Mononuclear cell (primary cell): ENCODE measurements around the gene CACNG7. TPM values are rescaled to one million over a fixed set of nuclear protein-coding genes. Genes with fewer than 3 reads are reported as not detected.
A peak's percentile ranks its signal among the peaks of the same experiment; 100 is the strongest.

Source experiments
- H3K27me3 ChIP-seq: 2 replicates; pipeline ENCODE4 v1.6.0; 2011; ENCODE audit warnings: low read length, control low read depth; ENCODE audit not compliant: insufficient read depth
- H3K4me1 ChIP-seq: 2 replicates; pipeline ENCODE4 v1.5.1; 2011; ENCODE audit warnings: mild to moderate bottlenecking, low read length, control low read depth; ENCODE audit not compliant: insufficient read depth
- H3K4me3 ChIP-seq: 2 replicates; pipeline ENCODE4 v1.5.1; 2011; ENCODE audit warnings: mild to moderate bottlenecking, low read length, moderate library complexity
- H3K9me3 ChIP-seq: 2 replicates; pipeline ENCODE4 v1.5.1; 2011; ENCODE audit warnings: low read depth, mild to moderate bottlenecking, control low read depth, low read length
- total RNA-seq: library from RNA; depleted of rRNA; stranded (reverse); fragments of >200 nt; gene quantifications from one replicate; pipeline ENCODE4 v1.2.3, GENCODE V29; 2012

CACNG7 gene
- total RNA-seq, 1 donor: not detected

DNA sequence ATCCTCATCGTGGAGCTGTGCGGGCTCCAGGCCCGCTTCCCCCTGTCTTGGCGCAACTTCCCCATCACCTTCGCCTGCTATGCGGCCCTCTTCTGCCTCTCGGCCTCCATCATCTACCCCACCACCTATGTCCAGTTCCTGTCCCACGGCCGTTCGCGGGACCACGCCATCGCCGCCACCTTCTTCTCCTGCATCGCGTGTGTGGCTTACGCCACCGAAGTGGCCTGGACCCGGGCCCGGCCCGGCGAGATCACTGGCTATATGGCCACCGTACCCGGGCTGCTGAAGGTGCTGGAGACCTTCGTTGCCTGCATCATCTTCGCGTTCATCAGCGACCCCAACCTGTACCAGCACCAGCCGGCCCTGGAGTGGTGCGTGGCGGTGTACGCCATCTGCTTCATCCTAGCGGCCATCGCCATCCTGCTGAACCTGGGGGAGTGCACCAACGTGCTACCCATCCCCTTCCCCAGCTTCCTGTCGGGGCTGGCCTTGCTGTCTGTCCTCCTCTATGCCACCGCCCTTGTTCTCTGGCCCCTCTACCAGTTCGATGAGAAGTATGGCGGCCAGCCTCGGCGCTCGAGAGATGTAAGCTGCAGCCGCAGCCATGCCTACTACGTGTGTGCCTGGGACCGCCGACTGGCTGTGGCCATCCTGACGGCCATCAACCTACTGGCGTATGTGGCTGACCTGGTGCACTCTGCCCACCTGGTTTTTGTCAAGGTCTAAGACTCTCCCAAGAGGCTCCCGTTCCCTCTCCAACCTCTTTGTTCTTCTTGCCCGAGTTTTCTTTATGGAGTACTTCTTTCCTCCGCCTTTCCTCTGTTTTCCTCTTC is 35.1 kb upstream of the CACNG7 start:
- H3K9me3 ChIP-seq: no peaks in the 10 kb centered on the region
- H3K27me3 ChIP-seq: no peaks in the 10 kb centered on the region
- no peak overlapping the region for H3K4me3 ChIP-seq
- H3K4me1 ChIP-seq: peaks cover 77% of the 10 kb centered on the region

DNA sequence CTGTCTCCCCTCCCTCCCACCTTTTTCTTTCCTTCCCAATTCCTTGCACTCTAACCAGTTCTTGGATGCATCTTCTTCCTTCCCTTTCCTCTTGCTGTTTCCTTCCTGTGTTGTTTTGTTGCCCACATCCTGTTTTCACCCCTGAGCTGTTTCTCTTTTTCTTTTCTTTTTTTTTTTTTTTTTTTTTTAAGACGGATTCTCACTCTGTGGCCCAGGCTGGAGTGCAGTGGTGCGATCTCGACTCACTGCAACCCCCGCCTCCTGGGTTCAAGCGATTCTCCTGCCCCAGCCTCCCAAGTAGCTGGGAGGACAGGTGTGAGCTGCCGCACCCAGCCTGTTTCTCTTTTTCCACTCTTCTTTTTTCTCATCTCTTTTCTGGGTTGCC is 34.5 kb upstream of the CACNG7 start:
- H3K4me1 ChIP-seq: peaks cover 83% of the 10 kb centered on the region

GRCh38 chr19:53875602-53876325 is 33.3 kb upstream of the CACNG7 start:
- Histone ChIP-seq H3K4me3 (no peak overlapping the region), H3K27me3 (peaks cover 13% of the 10 kb centered on the region), H3K4me1 (peaks cover 90% of the 10 kb centered on the region), H3K9me3 (no peaks in the 10 kb centered on the region)

More for the DNA sequence above, 34.5 kb upstream of the CACNG7 start:
- Histone ChIP-seq H3K9me3 (no peaks in the 10 kb centered on the region), H3K27me3 (peaks cover under 1% of the 10 kb centered on the region), H3K4me3 (no peak overlapping the region)

- peaks cover 90% of the 10 kb centered on the region for H3K4me1 ChIP-seq
- no peaks in the 10 kb centered on the region for H3K9me3 ChIP-seq
- H3K27me3 ChIP-seq: peaks cover 22% of the 10 kb centered on the region
- H3K4me3 ChIP-seq: no peak overlapping the region
These were observed 32.3 kb upstream of the CACNG7 start for GRCh38 chr19:53876651-53877224.

DNA sequence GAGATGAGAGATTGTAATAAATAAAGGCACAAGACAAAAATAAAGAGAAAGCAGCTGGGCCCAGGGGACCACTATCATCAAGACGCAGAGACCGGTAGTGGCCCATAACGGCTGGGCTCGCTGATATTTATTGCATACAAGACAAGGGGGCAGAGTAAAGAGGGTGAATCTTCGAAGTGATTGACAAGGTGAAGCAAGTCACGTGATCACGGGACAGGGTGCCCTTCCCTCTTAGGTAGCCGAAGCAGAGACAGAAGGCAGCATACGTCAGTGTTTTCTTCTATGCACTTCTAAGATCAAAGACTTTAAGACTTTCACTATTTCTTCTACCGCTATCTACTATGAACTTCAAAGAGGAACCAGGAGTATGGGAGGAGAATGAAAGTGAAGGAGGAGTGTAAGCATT is 31.7 kb upstream of the CACNG7 start:
- H3K4me3 ChIP-seq: no peak overlapping the region
- H3K27me3 ChIP-seq: peaks cover 27% of the 10 kb centered on the region
- peaks cover 90% of the 10 kb centered on the region for H3K4me1 ChIP-seq
- no peaks in the 10 kb centered on the region for H3K9me3 ChIP-seq

- peaks cover 81% of the 10 kb centered on the region for H3K4me1 ChIP-seq
- peaks cover 36% of the 10 kb centered on the region for H3K27me3 ChIP-seq
- no peaks in the 10 kb centered on the region for H3K9me3 ChIP-seq
- peak overlapping the region; percentile 38 for H3K4me3 ChIP-seq
These were observed 30.3 kb upstream of the CACNG7 start for GRCh38 chr19:53878776-53879139.

DNA sequence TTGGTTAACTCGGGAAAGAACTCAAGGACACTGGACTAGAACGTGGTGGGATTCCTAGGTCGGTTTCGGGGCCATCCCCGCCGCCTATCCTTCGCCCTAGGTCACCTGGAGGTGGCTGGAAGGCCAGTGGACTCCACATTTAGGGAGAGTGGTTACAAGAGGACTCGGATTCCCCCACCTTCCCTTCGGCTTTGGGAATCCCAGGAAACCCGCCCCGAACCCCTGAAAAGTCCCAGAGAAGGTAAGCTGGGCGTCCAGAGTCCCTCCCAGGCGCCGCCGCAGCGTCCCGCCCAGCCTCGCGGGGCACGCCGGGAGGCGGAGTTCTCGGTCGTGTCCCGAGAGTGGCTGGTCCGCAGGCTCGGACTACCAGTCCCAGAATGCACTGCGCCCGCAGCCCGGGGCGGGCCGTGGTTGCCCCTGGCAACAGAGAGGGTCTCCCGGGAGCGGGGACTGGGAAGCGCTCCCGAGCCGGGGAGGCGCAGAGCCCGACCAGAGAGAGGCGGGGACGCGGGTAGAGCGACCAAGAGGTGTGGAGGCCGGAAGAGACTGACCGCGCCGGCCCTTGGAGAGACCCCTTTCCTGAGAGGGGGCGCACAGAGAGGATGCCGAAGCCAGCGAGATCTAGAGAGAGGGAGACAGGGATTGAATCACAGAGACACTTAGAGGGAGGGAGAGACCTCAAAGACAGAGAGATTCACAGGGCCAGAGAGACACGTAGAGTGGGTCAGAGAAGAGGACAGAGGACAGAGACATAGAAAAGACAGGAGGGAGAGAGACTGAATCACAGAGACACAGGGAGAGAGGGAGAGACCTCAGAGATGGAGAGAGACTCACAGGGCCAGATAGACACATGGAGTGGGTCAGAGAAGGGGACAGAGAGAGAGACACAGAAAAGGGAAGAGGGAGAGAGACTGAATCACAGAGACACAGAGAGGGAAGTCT is 29.7 kb upstream of the CACNG7 start:
- H3K4me3 ChIP-seq: peak overlapping the region; percentile 38
- peaks cover 42% of the 10 kb centered on the region for H3K27me3 ChIP-seq
- H3K4me1 ChIP-seq: peaks cover 75% of the 10 kb centered on the region
- H3K9me3 ChIP-seq: no peaks in the 10 kb centered on the region

DNA sequence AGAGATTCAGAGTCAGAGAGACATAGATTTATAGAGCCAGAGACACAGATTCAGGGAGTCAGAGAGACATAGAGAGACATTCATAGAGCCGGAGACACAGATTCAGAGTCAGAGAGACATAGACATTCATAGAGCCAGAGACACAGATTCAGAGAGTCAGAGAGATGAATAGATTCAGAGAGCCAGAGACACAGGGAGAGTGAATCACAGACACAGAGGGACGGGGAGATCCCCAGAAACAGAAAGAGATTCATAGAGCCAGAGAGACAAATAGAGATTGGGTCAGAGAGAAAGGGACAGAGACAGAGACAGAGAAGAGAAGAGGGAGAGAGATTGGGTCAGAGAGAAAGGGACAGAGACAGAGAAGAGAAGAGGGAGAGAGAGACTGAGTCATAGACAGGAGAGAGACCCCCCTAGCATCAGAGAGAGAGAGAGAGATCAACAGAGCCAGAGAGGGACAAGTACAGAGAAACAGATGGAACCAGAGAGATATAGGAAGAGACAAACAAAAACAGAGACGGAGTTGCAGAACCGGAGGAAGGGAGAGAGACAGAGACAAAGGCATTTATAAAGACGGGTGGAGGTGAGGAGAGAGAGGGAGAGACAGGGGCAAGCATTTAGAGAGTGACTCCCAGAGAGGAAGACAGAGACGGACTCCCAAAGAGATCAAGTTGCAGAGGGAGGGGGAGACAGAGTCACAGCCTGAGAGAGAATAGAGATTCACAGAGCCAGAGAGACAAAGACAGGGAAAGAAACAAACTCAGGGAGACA is 28.2 kb upstream of the CACNG7 start:
- peaks cover 42% of the 10 kb centered on the region for H3K27me3 ChIP-seq
- H3K9me3 ChIP-seq: no peaks in the 10 kb centered on the region
- peaks cover 60% of the 10 kb centered on the region for H3K4me1 ChIP-seq
- no peak overlapping the region for H3K4me3 ChIP-seq

GRCh38 chr19:53881482-53882390 is 27.3 kb upstream of the CACNG7 start, which contains the start of gene PRKCG:
TSS of gene PRKCG (plus strand) at chr19:53882197. CDS start at chr19:53882495, 298 bp downstream.
- H3K4me3 ChIP-seq: peak within 1 kb of the TSS; percentile 3
- peaks cover 45% of the 10 kb centered on the region for H3K27me3 ChIP-seq
- no peaks in the 10 kb centered on the region for H3K9me3 ChIP-seq
- peaks cover 52% of the 10 kb centered on the region for H3K4me1 ChIP-seq

- no peaks in the 10 kb centered on the region for H3K9me3 ChIP-seq
- H3K4me3 ChIP-seq: no peak overlapping the region
- peaks cover 45% of the 10 kb centered on the region for H3K27me3 ChIP-seq
- H3K4me1 ChIP-seq: peaks cover 44% of the 10 kb centered on the region
These were observed 26.6 kb upstream of the CACNG7 start for GRCh38 chr19:53882391-53883050.

- peaks cover 45% of the 10 kb centered on the region for H3K27me3 ChIP-seq
- H3K4me3 ChIP-seq: no peak overlapping the region
- peaks cover 43% of the 10 kb centered on the region for H3K4me1 ChIP-seq
- no peaks in the 10 kb centered on the region for H3K9me3 ChIP-seq
These were observed 25.8 kb upstream of the CACNG7 start for GRCh38 chr19:53883231-53883661.

DNA sequence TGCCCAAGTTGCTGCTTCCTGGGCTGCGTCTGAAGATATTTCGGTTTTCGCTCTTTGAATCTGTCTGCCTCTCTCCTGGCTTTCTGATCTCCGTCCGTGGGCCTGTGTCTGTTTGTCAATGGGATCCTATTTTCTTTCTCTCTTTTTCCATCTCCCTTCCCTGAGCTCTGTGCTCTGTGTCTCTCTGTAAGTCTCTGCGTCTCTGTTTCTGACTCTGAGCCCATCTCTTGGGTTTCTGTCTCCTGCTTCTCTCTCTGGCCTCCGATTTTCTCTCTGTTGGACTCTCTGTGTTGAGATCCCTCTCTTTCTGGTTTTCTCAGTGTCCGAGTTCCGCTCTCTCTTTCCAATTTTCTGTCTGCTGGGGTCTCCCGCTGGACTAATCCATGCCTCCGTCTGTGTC is 25.3 kb upstream of the CACNG7 start:
- Histone ChIP-seq H3K4me3 (no peak overlapping the region), H3K4me1 (peaks cover 42% of the 10 kb centered on the region), H3K27me3 (peaks cover 45% of the 10 kb centered on the region), H3K9me3 (no peaks in the 10 kb centered on the region)

- peaks cover 37% of the 10 kb centered on the region for H3K4me1 ChIP-seq
- H3K9me3 ChIP-seq: no peaks in the 10 kb centered on the region
- peaks cover 45% of the 10 kb centered on the region for H3K27me3 ChIP-seq
These were observed 24.8 kb upstream of the CACNG7 start for GRCh38 chr19:53884256-53884655.

More at GRCh38 chr19:53884256-53884655, 24.8 kb upstream of the CACNG7 start:
- H3K4me3 ChIP-seq: no peak overlapping the region
